HepG2 (cell line): Measurements from ENCODE around the gene TAMALIN. TPM values are rescaled to one million over a fixed set of nuclear protein-coding genes. Genes with fewer than 3 reads are reported as not detected.
A peak's percentile ranks its signal among the peaks of the same experiment; 100 is the strongest.

Source experiments
- MAZ ChIP-seq, 2 experiments: sonication (generic) in 1 of 2; formaldehyde crosslinking in 1 of 2; IDR thresholded peaks; 2 replicates each; pipeline versions ENCODE4 v1.5.0 to v1.6.1; 2012 to 2020; ENCODE audit warnings: low read depth in 2 of 2, mild to moderate bottlenecking in 2 of 2, borderline replicate concordance in 1 of 2, improper control_type of control experiment in 1 of 2, low read length in 1 of 2, missing genetic modification reagents in 1 of 2, moderate library complexity in 1 of 2
- TBX2 ChIP-seq: sonication (generic); formaldehyde crosslinking; IDR thresholded peaks from 2 replicates; pipeline ENCODE4 v1.5.0; 2020; ENCODE audit warnings: missing genetic modification reagents, mild to moderate bottlenecking, borderline replicate concordance
- TMF1 ChIP-seq: sonication (generic); formaldehyde crosslinking; IDR thresholded peaks from 2 replicates; pipeline ENCODE4 v1.8.1; 2022; ENCODE audit warnings: low read depth, missing genetic modification reagents
- ZBTB7A ChIP-seq: sonication (generic); formaldehyde crosslinking; IDR thresholded peaks from 2 replicates; pipeline ENCODE4 v1.8.0; 2022; ENCODE audit warnings: mild to moderate bottlenecking, missing genetic modification reagents
- ZNF207 ChIP-seq: fragments of 450-650 bp; IDR thresholded peaks from 2 replicates; pipeline ENCODE4 v1.6.1; 2016; ENCODE audit warnings: antibody characterized with exemption, borderline replicate concordance
- ZNF317 ChIP-seq: sonication (generic); formaldehyde crosslinking; IDR thresholded peaks from 2 replicates; pipeline ENCODE4 v1.5.0; 2020; ENCODE audit warnings: mild to moderate bottlenecking, missing genetic modification reagents
- polyA plus RNA-seq, 8 experiments: library from polyadenylated mRNA; depleted of rRNA in 3 of 8; stranded (reverse) in 7 of 8; unstranded in 1 of 8; fragments of >200 nt; fragmentation: Illumina TruSeq in 4 of 8; extraction: Trizol in 4 of 8; gene quantifications; 2 replicates each; pipeline versions ENCODE4 v1.2.1 to v1.2.3, GENCODE V29; 2011 to 2016; ENCODE audit warnings: low read depth in 4 of 8, missing spikeins in 1 of 8, mixed read lengths in 1 of 8; ENCODE audit not compliant: insufficient read depth in 1 of 8
- total RNA-seq, 5 experiments: library from RNA; depleted of rRNA; stranded (reverse); fragments of >200 nt; fragmentation: Illumina TruSeq; extraction: Trizol; gene quantifications; 2 replicates each; pipeline ENCODE4 v1.2.3, GENCODE V29; 2016; ENCODE audit warnings: low read depth in 1 of 5
- TF ChIP-seq, protein P1 (sequence below): sonication (generic); formaldehyde crosslinking; IDR thresholded peaks from 2 replicates; pipeline ENCODE4 v1.5.1; 2020; ENCODE audit warnings: mild to moderate bottlenecking, missing genetic modification reagents, moderate library complexity
- TF ChIP-seq, protein P2 (sequence below): sonication (generic); formaldehyde crosslinking; IDR thresholded peaks from 2 replicates; pipeline ENCODE4 v1.9.0; 2022; ENCODE audit warnings: low read depth, missing genetic modification reagents
- TF ChIP-seq, protein P3 (sequence below): sonication (generic); formaldehyde crosslinking; IDR thresholded peaks from 2 replicates; pipeline ENCODE4 v1.8.1; 2023; ENCODE audit warnings: mild to moderate bottlenecking, missing genetic modification reagents
- TF ChIP-seq, protein P4 (sequence below): sonication (generic); formaldehyde crosslinking; IDR thresholded peaks from 2 replicates; pipeline ENCODE4 v1.5.1; 2020; ENCODE audit warnings: missing genetic modification reagents, mild to moderate bottlenecking, borderline replicate concordance
- TF ChIP-seq, protein P5 (sequence below): sonication (generic); formaldehyde crosslinking; IDR thresholded peaks from 2 replicates; pipeline ENCODE4 v1.8.0; 2022; ENCODE audit warnings: low read depth, missing genetic modification reagents
- TF ChIP-seq, protein P6 (sequence below): sonication (generic); formaldehyde crosslinking; IDR thresholded peaks from 2 replicates; pipeline ENCODE4 v1.4.0; 2020; ENCODE audit warnings: missing genetic modification reagents

TAMALIN gene
- total and polyA plus RNA-seq, 2 of the 13 experiments (the other 11 are each of a cell fraction or from before 2014, with no cell fraction given): 2.9 to 10.9 TPM

DNA sequence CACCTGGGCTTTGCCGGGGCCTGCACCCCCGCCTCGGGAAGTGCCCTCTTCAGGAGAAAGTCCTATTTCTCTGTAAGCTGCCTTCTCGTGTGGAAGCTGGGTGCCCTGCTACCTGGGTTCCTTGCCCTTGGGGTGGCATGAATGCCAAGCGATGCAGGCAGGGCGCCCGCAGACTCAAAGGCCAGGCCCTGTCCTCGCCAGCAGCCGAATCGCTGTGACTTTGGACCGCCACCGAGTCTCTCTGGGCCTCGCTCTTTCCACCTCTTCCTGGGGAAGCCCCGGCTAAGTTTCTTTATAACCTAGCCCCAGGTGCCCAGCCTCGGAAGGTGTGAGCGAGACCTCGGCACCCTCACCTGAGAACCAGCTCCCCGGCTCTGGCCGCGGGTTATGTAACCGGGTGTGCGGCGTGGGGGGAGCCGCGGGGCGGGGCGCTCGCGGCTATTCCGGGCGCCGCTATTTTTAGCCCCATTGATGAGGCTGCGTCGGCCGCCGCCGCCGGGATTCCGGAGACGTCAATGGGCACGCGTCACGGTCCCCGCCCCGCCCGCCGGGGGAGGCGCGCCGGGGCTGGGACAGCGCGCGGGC is 29.9 kb downstream of the TAMALIN start (continued):
- TF ChIP-seq, protein P1, sequence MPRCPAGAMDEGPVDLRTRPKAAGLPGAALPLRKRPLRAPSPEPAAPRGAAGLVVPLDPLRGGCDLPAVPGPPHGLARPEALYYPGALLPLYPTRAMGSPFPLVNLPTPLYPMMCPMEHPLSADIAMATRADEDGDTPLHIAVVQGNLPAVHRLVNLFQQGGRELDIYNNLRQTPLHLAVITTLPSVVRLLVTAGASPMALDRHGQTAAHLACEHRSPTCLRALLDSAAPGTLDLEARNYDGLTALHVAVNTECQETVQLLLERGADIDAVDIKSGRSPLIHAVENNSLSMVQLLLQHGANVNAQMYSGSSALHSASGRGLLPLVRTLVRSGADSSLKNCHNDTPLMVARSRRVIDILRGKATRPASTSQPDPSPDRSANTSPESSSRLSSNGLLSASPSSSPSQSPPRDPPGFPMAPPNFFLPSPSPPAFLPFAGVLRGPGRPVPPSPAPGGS (CRISPR knock-in tag): no peak; the same call in 1 of the 2 replicates
- TF ChIP-seq, protein P2, sequence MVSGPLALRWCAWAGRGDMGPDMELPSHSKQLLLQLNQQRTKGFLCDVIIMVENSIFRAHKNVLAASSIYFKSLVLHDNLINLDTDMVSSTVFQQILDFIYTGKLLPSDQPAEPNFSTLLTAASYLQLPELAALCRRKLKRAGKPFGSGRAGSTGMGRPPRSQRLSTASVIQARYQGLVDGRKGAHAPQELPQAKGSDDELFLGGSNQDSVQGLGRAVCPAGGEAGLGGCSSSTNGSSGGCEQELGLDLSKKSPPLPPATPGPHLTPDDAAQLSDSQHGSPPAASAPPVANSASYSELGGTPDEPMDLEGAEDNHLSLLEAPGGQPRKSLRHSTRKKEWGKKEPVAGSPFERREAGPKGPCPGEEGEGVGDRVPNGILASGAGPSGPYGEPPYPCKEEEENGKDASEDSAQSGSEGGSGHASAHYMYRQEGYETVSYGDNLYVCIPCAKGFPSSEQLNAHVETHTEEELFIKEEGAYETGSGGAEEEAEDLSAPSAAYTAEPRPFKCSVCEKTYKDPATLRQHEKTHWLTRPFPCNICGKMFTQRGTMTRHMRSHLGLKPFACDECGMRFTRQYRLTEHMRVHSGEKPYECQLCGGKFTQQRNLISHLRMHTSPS (CRISPR knock-in tag): peak; percentile 71; the same call in 1 of the 2 replicates
- TF ChIP-seq TMF1 (CRISPR knock-in tag) (no peak), MAZ (IDR thresholded peaks at IDR 0.05; ENCODE audit: borderline replicate concordance, low read depth, low read length) (peak; percentile 84), MAZ (CRISPR knock-in tag; IDR thresholded peaks at IDR 0.05; ENCODE audit: low read depth) (no peak), ZBTB7A (CRISPR knock-in tag) (0 out of 2 replicates have a peak, but pooled peaks have one; percentile 39), ZNF207 (no peak), ZNF317 (CRISPR knock-in tag) (no peak), TBX2 (CRISPR knock-in tag) (peak; percentile 31; the same call in 1 of the 2 replicates)
- TF ChIP-seq, protein P3, sequence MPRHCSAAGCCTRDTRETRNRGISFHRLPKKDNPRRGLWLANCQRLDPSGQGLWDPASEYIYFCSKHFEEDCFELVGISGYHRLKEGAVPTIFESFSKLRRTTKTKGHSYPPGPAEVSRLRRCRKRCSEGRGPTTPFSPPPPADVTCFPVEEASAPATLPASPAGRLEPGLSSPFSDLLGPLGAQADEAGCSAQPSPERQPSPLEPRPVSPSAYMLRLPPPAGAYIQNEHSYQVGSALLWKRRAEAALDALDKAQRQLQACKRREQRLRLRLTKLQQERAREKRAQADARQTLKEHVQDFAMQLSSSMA (CRISPR knock-in tag): no peak
- TF ChIP-seq, protein P4, sequence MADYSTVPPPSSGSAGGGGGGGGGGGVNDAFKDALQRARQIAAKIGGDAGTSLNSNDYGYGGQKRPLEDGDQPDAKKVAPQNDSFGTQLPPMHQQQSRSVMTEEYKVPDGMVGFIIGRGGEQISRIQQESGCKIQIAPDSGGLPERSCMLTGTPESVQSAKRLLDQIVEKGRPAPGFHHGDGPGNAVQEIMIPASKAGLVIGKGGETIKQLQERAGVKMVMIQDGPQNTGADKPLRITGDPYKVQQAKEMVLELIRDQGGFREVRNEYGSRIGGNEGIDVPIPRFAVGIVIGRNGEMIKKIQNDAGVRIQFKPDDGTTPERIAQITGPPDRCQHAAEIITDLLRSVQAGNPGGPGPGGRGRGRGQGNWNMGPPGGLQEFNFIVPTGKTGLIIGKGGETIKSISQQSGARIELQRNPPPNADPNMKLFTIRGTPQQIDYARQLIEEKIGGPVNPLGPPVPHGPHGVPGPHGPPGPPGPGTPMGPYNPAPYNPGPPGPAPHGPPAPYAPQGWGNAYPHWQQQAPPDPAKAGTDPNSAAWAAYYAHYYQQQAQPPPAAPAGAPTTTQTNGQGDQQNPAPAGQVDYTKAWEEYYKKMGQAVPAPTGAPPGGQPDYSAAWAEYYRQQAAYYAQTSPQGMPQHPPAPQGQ: no peak
- TF ChIP-seq, protein P5, sequence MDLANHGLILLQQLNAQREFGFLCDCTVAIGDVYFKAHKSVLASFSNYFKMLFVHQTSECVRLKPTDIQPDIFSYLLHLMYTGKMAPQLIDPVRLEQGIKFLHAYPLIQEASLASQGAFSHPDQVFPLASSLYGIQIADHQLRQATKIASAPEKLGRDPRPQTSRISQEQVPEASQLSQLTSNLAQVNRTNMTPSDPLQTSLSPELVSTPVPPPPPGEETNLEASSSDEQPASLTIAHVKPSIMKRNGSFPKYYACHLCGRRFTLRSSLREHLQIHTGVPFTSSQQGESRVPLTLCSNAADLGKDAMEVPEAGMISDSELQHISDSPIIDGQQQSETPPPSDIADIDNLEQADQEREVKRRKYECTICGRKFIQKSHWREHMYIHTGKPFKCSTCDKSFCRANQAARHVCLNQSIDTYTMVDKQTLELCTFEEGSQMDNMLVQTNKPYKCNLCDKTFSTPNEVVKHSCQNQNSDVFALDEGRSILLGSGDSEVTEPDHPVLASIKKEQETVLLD (CRISPR knock-in tag): 0 out of 2 replicates have a peak, but pooled peaks have one; percentile 61
- TF ChIP-seq, protein P6, sequence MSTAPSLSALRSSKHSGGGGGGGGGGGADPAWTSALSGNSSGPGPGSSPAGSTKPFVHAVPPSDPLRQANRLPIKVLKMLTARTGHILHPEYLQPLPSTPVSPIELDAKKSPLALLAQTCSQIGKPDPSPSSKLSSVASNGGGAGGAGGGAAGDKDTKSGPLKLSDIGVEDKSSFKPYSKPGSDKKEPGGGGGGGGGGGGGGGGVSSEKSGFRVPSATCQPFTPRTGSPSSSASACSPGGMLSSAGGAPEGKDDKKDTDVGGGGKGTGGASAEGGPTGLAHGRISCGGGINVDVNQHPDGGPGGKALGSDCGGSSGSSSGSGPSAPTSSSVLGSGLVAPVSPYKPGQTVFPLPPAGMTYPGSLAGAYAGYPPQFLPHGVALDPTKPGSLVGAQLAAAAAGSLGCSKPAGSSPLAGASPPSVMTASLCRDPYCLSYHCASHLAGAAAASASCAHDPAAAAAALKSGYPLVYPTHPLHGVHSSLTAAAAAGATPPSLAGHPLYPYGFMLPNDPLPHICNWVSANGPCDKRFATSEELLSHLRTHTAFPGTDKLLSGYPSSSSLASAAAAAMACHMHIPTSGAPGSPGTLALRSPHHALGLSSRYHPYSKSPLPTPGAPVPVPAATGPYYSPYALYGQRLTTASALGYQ: no peak; the same call in 1 of the 2 replicates
